Esophagus squamous epithelium (tissue), 5 donors: ENCODE data around the gene LHPP. TPM values are rescaled to one million over a fixed set of nuclear protein-coding genes. Genes with fewer than 3 reads are reported as not detected.

Experiments
- DNase-seq: peaks from one replicate; lab custom pipeline; 2025; lab: John Stamatoyannopoulos, UW
- H3K27ac ChIP-seq, 4 donors: fragments of 200-600 bp; sonication (generic); one replicate each; pipeline ENCODE4 v1.5.1; 2016 to 2019; ENCODE audit warnings: mild to moderate bottlenecking in 1 of 4
- H3K27me3 ChIP-seq, 4 donors: fragments of 200-600 bp; sonication (generic); 1 replicate in 3 of 4; 2 replicates in 1 of 4; pipeline versions ENCODE4 v1.5.1 to v1.6.0; 2017 to 2021; ENCODE audit warnings: antibody characterized with exemption in 1 of 4
- H3K36me3 ChIP-seq, 3 donors: fragments of 200-600 bp; sonication (generic); one replicate each; pipeline ENCODE4 v1.5.1; 2016 to 2019
- H3K4me1 ChIP-seq, 3 donors: fragments of 200-600 bp; sonication (generic); one replicate each; pipeline ENCODE4 v1.5.1; 2017 to 2019
- H3K4me3 ChIP-seq, 4 donors: fragments of 200-600 bp; sonication (generic); 1 replicate in 3 of 4; 2 replicates in 1 of 4; pipeline ENCODE4 v1.5.1; 2016 to 2019; ENCODE audit warnings: mild to moderate bottlenecking in 2 of 4, moderate library complexity in 1 of 4
- H3K9me3 ChIP-seq, 3 donors: fragments of 200-600 bp; sonication (generic); one replicate each; pipeline ENCODE4 v1.5.1; 2016 to 2019
- CTCF ChIP-seq, 6 experiments: fragments of 450-650 bp in 4 of 6; fragments of 200-600 bp in 2 of 6; sonication (generic) in 2 of 6; IDR thresholded peaks; one replicate each; pipeline ENCODE4 v1.5.1; 2016 to 2019; ENCODE audit warnings: antibody characterized with exemption in 6 of 6, mild to moderate bottlenecking in 4 of 6, moderate library complexity in 4 of 6
- POLR2A ChIP-seq, 4 donors: fragments of 450-650 bp; IDR thresholded peaks; one replicate each; pipeline ENCODE4 v1.6.1; 2017; ENCODE audit warnings: antibody characterized with exemption in 4 of 4, mild to moderate bottlenecking in 4 of 4, moderate library complexity in 3 of 4
- WGBS, 2 donors: methylation state at CpG; one replicate each; pipeline ENCODE4 v1.1.5; 2018; 5-methylcytosine and 5-hydroxymethylcytosine counted together
- intact Hi-C: fragments of 100-400 bp; cut with DNase I; formaldehyde crosslinking; loops from one replicate; pipeline ENCODE4 v1.15.0; 2022
- total RNA-seq, 4 donors: library from RNA; depleted of rRNA; stranded (reverse); fragments of >200 nt; gene quantifications; one replicate each; pipeline ENCODE4 v1.1.0, GENCODE V29; 2016
- donor health status: DM: yes; HTN: yes; CAD: no.

LHPP gene
- total RNA-seq, 4 donors from 2014 or later: 13.9 to 41.1 (median 24.3) TPM

- TF ChIP-seq CTCF (IDR thresholded peaks at IDR 0.05): no peak
- TF ChIP-seq POLR2A (IDR thresholded peaks at IDR 0.05): no peak
- DNase-seq: no peak
- intact Hi-C loops: no loop called here
- Histone ChIP-seq H3K9me3 (no peaks in the 10 kb centered on the region), H3K27me3 (no peaks in the 10 kb centered on the region), H3K36me3 (no peaks in the 10 kb centered on the region), H3K27ac (no peak overlapping the region), H3K4me3 (no peak overlapping the region), H3K4me1 (peaks cover 0 to 9% (median 4%) of the 10 kb centered on the region in 3 donors)
- WGBS, 2 donors: 92 to 94% methylated on average over 9 to 10 of the region's 13 CpGs
These were observed 137.4 kb downstream of the LHPP start for GRCh38 chr10:124598773-124599587.

GRCh38 chr10:124599588-124600050, 138.0 kb downstream of the LHPP start:
- intact Hi-C loops: no loop called here
- WGBS, 2 donors: 80 to 100% methylated on average over 1 of the region's 7 CpGs
- DNase-seq: no peak

DNA sequence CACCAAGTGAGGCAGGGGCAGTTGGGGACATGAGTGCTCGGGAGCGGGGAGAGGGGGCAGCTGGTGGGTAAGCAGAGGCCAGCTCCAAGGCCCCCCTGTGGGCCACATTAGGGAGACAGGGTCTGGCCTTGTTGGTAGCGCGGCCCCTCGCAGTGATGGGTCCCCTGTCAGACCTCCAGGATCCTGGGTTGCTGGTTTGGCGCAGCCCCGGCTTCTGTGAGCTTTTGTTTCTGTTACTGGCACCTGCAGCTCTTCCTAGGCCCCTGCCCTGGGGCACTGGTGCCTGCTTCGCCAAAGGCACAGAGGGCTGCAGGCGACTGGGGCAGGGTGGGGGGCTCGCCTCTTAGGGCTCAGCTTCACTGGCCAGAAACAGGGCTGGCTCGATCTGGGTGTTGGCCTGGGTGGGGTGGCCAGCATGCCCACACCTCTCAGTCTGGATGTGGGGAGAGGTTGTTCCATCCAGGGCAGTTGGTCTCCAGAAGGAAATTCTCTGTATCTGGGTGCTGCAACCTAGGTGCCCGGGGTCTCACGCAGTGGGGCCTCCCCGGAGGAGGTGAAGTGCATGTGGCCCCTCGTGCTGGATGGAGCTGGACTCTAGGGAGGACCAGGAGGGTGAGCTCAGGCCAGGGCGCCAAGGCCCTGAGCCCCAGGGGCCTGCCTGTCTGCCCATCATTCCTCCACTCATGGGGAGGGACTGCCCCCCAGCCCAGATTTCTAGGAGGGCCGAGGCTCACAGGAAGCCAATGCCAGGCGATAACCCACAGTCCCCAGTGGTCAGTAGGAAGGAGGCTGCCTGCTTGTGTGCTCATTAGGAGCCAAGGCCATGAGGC, 138.6 kb downstream of the LHPP start:
- Histone ChIP-seq H3K4me3 (no peak overlapping the region), H3K27me3 (no peaks in the 10 kb centered on the region), H3K4me1 (peaks cover 4 to 20% (median 4%) of the 10 kb centered on the region in 3 donors), H3K36me3 (no peaks in the 10 kb centered on the region), H3K27ac (no peak overlapping the region), H3K9me3 (no peaks in the 10 kb centered on the region)
- TF ChIP-seq POLR2A (IDR thresholded peaks at IDR 0.05) (no peak), CTCF (IDR thresholded peaks at IDR 0.05) (no peak)
- DNase-seq: no peak
- WGBS, 2 donors: 88% methylated on average over 7 of the region's 18 CpGs; no CpG with 5 or more reads in 1 of the 2 donors
- intact Hi-C loops: no loop called here

More at GRCh38 chr10:124599588-124600050, 138.0 kb downstream of the LHPP start:
- Histone ChIP-seq H3K9me3 (no peaks in the 10 kb centered on the region), H3K36me3 (no peaks in the 10 kb centered on the region), H3K4me3 (no peak overlapping the region), H3K4me1 (peaks cover under 1 to 14% (median 4%) of the 10 kb centered on the region in 3 donors), H3K27me3 (no peaks in the 10 kb centered on the region), H3K27ac (no peak overlapping the region)
- no peak for TF ChIP-seq POLR2A (IDR thresholded peaks at IDR 0.05)
- no peak for TF ChIP-seq CTCF (IDR thresholded peaks at IDR 0.05)

GRCh38 chr10:124601016-124601415, 139.4 kb downstream of the LHPP start:
- no peak overlapping the region for H3K27ac ChIP-seq
- H3K9me3 ChIP-seq: no peaks in the 10 kb centered on the region
- DNase-seq: no peak
- intact Hi-C loops: no loop called here
- no peak overlapping the region for H3K4me3 ChIP-seq
- 82 to 93% methylated on average over 12 of the region's 12 CpGs for WGBS, 2 donors
- H3K27me3 ChIP-seq: no peaks in the 10 kb centered on the region
- H3K36me3 ChIP-seq: no peaks in the 10 kb centered on the region
- no peak for TF ChIP-seq CTCF (IDR thresholded peaks at IDR 0.05)
- no peak for TF ChIP-seq POLR2A (IDR thresholded peaks at IDR 0.05)
- peaks cover 4 to 20% (median 4%) of the 10 kb centered on the region in 3 donors for H3K4me1 ChIP-seq
